Neural cell (in vitro differentiated cells): ENCODE measurements around the gene SLC25A21.

Experiments
- EP300 ChIP-seq: fragments of 450-650 bp; conservative IDR thresholded peaks from 2 replicates; pipeline ENCODE4 v1.6.1; 2014; ENCODE audit warnings: antibody characterized with exemption, mild to moderate bottlenecking, moderate library complexity; ENCODE audit not compliant: poor library complexity, severe bottlenecking
- EZH2 ChIP-seq: fragments of 200-600, 300-800 bp; shearing (Covaris generic), sonication (generic); IDR thresholded peaks from 2 replicates; pipeline ENCODE4 v1.6.1; 2014; ENCODE audit warnings: antibody characterized with exemption, low read length, borderline replicate concordance, mild to moderate bottlenecking; ENCODE audit not compliant: insufficient read depth, poor library complexity, severe bottlenecking
- POLR2AphosphoS5 ChIP-seq: IDR thresholded peaks from 2 replicates; pipeline ENCODE4 v1.6.1; 2012
- TF ChIP-seq, protein P1 (sequence below): fragments of 450-650 bp; IDR thresholded peaks from 2 replicates; pipeline ENCODE4 v1.5.1; 2014; ENCODE audit warnings: antibody characterized with exemption, mild to moderate bottlenecking, moderate library complexity; ENCODE audit not compliant: poor library complexity, severe bottlenecking
- TF ChIP-seq, protein P2 (sequence below): IDR thresholded peaks from 2 replicates; pipeline ENCODE4 v1.6.1; 2012; ENCODE audit warnings: borderline replicate concordance

DNA sequence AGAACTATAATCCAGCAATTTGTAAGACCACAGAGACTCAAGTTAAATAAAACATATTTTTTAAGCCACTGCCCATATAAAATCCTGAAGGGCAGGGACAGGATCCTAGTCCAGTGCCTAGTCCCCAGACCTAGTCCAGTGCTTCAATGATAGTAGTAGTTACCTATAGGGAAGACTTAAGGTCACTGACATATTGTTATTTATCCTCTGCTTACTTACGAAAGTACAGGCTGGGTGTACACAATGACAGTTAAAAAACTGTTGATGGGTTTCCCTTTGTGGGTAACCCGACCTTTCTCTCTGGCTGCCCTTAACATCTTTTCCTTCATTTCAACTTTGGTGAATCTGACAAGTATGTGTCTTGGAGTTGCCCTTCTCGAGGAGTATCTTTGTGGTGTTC, 192.5 kb downstream of the SLC25A21 start:
- TF ChIP-seq, protein P1, sequence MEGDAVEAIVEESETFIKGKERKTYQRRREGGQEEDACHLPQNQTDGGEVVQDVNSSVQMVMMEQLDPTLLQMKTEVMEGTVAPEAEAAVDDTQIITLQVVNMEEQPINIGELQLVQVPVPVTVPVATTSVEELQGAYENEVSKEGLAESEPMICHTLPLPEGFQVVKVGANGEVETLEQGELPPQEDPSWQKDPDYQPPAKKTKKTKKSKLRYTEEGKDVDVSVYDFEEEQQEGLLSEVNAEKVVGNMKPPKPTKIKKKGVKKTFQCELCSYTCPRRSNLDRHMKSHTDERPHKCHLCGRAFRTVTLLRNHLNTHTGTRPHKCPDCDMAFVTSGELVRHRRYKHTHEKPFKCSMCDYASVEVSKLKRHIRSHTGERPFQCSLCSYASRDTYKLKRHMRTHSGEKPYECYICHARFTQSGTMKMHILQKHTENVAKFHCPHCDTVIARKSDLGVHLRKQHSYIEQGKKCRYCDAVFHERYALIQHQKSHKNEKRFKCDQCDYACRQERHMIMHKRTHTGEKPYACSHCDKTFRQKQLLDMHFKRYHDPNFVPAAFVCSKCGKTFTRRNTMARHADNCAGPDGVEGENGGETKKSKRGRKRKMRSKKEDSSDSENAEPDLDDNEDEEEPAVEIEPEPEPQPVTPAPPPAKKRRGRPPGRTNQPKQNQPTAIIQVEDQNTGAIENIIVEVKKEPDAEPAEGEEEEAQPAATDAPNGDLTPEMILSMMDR = no peak
- TF ChIP-seq EP300 (no peak), EZH2 (no peak), POLR2AphosphoS5 (no peak)
- TF ChIP-seq, protein P2, sequence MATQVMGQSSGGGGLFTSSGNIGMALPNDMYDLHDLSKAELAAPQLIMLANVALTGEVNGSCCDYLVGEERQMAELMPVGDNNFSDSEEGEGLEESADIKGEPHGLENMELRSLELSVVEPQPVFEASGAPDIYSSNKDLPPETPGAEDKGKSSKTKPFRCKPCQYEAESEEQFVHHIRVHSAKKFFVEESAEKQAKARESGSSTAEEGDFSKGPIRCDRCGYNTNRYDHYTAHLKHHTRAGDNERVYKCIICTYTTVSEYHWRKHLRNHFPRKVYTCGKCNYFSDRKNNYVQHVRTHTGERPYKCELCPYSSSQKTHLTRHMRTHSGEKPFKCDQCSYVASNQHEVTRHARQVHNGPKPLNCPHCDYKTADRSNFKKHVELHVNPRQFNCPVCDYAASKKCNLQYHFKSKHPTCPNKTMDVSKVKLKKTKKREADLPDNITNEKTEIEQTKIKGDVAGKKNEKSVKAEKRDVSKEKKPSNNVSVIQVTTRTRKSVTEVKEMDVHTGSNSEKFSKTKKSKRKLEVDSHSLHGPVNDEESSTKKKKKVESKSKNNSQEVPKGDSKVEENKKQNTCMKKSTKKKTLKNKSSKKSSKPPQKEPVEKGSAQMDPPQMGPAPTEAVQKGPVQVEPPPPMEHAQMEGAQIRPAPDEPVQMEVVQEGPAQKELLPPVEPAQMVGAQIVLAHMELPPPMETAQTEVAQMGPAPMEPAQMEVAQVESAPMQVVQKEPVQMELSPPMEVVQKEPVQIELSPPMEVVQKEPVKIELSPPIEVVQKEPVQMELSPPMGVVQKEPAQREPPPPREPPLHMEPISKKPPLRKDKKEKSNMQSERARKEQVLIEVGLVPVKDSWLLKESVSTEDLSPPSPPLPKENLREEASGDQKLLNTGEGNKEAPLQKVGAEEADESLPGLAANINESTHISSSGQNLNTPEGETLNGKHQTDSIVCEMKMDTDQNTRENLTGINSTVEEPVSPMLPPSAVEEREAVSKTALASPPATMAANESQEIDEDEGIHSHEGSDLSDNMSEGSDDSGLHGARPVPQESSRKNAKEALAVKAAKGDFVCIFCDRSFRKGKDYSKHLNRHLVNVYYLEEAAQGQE = no peak
